GM19397 (cell line): ENCODE measurements around the gene TLR3.

Experiments used
- ATAC-seq: cut with Tn5 transposase; IDR thresholded peaks from one replicate; pipeline ENCODE4 v1.9.1; 2021; ENCODE audit warnings: mild to moderate bottlenecking, moderate library complexity; ENCODE audit not compliant: unreplicated experiment

TLR3 gene

GRCh38 chr4:186104890-186105646 lies 36.1 kb downstream of the TLR3 start:
- ATAC-seq = peak; percentile 47

GRCh38 chr4:186105647-186106321 lies 36.8 kb downstream of the TLR3 start:
- no peak for ATAC-seq

- no peak for ATAC-seq
These were observed 39.0 kb downstream of the TLR3 start for GRCh38 chr4:186107947-186108346.

- no peak for ATAC-seq
These were observed 39.4 kb downstream of the TLR3 start for GRCh38 chr4:186108391-186108790.

GRCh38 chr4:186109245-186109644 lies 40.3 kb downstream of the TLR3 start:
- ATAC-seq = no peak

- no peak for ATAC-seq
These were observed 47.7 kb downstream of the TLR3 start for GRCh38 chr4:186116697-186117096.

GRCh38 chr4:186118582-186118981 lies 49.6 kb downstream of the TLR3 start:
- no peak for ATAC-seq

GRCh38 chr4:186121057-186121456 lies 52.1 kb downstream of the TLR3 start:
- no peak for ATAC-seq

GRCh38 chr4:186128842-186129241 lies 59.9 kb downstream of the TLR3 start:
- no peak for ATAC-seq

- ATAC-seq = no peak
These were observed 63.0 kb downstream of the TLR3 start for GRCh38 chr4:186131935-186132334.

GRCh38 chr4:186132577-186133242 lies 63.8 kb downstream of the TLR3 start:
- no peak for ATAC-seq

- ATAC-seq = peak; percentile 96
These were observed 65.3 kb downstream of the TLR3 start for GRCh38 chr4:186134257-186134656.

- no peak for ATAC-seq
These were observed 65.9 kb downstream of the TLR3 start for GRCh38 chr4:186134861-186135260.

- peak; percentile 37 for ATAC-seq
These were observed 68.3 kb downstream of the TLR3 start for GRCh38 chr4:186137196-186137794.
